ENCODE measurements around the gene ELFN2.

The ELFN2 gene

DNA sequence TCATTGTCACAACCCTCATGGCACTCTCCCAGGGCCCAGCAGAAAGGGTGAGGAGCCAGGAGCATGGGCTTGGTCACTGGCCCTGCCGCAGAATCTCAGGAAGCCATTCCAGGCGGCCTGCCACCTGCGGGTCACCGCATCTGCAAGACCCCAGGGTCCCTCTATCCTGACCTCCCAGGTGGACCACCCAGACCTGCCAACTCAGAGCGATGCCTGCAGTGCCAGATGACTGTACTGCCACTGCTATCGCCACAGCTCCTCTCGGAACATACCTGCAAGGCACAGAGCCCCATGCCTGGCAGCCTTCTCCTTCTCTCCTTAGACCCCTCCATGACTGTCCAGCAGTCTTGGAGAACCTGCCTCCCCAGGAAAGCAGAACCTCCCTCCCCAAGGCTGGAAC is 26.4 kb upstream of the ELFN2 start:
- DNase-seq: no peak

DNA sequence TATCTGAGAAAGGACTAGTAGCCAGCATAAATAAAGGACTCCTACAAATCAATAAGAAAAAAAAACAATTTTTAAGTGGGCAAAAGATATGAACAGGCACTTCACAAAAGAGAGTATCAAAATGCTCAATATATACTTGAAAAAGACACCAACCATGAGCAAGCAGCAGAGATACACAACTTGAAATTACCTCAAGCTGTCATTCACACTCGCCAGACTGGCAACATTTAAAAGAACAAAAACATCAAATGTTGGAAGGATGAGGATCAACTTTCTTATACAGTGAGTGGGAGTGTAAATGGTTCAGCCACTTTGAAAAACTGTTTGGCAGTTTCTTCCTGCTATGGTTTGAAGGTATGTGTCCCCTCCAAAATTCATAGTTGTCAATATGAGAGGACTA is 23.9 kb upstream of the ELFN2 start:
- DNase-seq: no peak

DNA sequence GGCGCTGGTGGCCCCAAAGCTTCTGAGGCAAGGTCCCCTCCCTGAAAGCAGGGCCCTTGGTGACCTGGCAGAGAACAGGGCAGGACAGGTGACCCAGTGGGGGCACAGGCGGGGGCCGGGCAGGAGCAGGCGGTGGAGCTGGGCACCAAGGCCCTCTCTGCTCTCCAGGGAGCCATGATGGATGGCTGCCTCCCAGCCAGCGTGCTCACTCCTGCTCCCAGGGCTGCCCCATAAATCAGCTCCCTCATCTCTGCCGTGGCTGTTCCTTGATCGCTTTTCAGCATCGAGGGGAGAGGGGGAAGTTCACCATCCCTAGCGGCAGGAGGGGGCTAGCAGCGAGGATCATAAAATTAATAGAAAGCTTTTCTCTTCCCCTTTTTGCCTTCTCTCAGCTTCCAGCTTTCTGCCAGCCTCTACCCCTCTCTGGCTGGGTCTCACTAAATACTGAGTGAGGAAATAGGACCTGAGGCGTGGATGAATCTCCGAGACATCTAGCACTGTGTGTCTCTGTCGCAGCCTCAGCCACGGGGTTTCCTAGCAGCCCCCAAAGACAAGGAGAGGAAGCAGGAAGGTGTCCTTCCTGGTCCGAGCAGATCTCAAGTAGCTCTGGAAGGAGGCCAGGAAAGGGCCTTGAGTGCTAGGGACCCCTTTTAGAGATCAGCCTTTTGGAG is 22.2 kb upstream of the ELFN2 start:
- no peak for DNase-seq

DNA sequence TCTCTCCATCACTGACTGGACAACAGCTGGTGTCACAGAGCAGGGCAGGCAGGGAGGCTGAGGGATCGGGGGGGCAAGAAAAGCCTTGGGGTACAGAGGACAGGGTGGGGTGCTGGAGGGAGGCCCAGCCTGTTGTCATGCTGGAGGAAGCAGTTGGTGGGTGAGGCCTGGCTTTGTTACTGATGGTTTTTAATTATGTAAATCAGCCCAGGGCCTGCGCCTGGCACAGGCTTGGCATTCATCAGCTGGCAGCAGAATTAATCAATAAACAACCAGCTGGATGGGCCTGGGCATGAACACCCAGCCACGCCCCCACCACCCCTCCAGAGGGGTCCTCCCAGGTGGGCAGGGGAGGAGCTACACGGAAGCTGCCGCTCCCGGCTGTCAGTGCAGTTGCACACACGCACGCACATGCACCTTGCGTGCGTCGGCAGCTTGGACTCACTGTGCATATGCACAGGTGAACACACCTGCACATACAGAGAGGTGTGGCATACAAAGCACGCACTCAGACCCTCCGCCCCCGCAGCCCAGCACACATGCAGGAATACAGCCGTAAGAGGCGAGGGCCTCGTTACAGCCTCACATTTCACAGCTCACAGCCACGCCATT is 21.3 kb upstream of the ELFN2 start:
- DNase-seq: no peak

DNA sequence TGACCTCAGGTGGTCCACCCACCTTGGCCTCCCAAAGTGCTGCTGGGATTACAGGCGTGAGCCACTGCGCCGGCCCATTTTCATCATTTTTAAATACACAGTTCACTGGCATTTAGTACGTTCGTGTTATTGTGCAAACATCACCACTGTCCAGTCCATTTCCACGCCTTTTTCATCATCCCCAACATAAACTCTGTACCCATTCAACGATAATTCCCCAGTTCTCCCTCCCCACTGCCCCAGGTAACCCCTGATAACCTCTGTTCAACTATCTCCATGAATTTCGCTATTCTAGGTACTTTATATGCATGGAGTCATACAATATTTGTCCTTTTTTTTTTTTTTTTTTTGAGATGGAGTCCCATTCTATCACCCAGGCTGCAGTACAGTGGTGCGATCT is 18.2 kb upstream of the ELFN2 start:
- DNase-seq: no peak

DNA sequence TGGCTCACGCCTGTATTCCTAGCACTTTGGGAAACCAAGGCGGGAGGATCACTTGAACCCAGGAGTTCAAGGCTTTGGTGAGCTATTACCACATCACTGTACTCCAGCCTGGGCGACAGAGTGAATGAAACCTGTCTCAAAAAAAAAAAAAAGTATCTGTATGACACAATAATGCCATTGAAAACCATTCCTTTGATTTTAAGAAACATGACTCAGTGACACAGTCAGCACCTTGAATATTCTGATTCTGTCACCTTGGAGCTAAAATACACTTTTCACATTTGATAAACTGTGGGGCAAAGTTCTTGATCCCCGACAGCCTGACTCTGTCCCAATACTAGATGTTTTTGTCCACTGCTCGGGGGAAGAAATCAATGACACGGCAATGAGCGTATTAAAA is 16.7 kb upstream of the ELFN2 start:
- DNase-seq: no peak

DNA sequence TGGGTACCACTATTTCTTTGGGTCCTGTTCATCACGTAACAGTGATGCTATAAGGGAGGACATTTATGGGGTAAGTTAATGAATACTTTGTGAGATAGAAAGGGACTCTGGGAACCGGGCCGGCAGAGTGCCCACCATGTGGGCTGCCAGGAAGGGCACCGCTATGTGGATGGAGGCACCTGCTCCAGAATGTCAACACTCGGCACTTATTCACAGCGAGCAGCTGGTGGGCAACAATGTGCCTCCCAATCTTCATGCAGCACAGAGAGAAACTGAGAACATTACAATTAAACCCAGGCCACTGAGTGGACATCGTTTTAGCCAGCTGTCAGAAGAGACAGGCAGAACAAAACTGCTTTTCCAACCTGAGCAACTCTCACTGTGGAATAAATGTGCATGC is 15.8 kb upstream of the ELFN2 start:
- no peak for DNase-seq

DNA sequence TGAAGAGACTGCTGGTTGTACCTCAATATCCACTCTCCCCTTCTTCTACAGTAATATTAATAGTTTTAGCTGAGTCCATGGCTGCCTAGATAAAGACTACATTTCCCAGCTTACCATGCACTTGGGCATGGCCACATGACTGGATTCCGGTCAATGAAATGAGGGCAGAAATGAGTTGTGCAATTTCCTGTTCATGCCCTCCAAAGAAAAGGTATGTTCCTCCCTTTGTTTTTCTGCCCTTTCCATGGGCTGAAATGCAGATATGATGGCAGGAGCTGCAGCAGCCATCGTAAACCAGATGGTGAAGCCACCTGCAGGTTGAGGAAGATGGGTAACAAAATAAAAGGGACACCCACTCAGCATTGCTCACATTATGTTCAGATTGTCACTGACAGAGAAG is 15.3 kb upstream of the ELFN2 start:
- no peak for DNase-seq

DNA sequence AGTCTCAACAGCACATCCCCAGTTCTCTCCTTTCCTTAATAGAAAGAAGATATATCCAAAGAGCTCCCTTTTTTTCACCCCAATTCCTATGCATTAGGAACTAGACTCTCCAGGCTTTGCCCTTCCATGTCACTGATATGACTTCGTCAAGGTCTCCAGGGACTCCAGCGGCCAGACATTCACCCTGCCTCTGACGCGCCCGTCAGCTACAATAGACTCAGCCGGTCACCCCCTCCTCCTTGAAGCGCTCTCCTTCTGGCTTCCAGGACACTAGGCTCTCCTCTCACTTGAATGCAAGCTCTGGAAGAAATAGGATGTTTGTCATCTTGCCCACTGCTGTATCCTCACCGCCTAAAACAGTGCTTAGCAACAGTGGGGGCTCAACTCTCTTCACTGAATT is 14.9 kb upstream of the ELFN2 start:
- DNase-seq: no peak

DNA sequence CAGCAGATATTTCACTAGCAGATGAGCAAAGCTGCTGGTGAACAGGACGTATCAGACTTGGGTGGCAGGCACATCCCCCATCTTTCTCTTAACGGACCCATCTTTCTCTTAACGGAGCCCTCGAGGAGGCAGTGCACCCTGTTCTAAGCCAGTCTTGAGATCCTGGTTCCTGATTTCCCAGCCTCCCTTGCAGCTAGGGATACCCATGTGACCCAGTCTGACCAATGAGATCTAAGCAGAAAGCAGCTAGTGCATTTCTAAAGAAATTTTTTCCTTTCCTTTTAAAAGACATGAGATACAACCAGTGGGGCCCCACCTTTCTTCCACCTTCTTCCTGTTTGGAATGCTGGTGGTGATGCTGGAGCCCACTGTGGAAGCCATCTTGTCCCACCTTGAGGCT is 13.6 kb upstream of the ELFN2 start:
- DNase-seq: no peak

DNA sequence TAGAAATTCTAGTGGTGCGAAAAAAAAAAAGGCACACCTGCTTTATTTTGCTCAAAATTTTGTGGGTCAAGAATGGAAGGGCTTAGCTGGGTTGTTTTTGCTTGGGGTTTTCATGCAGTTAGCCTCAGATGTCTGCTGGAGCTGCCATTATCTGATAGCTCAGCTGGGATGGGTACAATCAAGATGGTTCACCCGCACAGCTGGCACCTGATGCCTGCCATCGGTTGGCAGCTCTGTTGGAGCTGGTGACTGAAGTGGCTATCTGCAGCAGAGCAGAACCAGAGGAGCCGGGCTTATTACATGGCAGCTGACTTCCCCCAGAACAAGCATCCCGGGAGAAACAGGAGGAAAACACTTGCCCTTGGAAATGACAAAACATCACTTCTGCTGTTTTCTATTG is 12.1 kb upstream of the ELFN2 start:
- DNase-seq: no peak

DNA sequence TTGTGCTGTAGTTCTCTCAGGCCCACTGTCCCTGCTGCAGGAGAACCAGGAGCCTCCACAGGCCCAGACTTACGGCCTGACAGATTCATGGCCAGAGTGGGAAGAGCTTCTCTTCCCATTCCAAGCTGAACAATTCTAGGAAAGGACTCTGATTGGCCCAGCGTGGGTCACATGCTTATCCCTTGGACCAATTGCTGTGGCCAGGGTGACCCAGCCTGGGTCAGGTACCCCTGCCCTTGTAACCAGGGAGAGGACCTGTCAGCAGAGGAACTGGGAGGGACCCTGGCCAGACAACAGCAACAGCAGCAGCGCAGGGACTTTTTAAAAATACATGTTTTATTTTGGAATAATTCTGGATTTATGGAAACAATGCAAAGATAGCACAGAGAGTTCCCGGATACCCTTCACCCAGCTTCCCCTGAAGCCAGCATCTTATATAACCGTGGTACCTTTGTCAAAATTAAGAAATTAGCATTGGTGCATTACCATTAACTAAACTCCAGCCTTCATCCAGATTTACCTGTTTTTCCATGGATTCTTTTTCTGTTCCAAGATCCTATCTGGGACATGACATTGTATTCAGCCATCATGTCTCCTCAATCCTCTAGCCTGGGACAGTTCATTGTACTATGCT is 8.8 kb upstream of the ELFN2 start:
- no peak for DNase-seq

DNA sequence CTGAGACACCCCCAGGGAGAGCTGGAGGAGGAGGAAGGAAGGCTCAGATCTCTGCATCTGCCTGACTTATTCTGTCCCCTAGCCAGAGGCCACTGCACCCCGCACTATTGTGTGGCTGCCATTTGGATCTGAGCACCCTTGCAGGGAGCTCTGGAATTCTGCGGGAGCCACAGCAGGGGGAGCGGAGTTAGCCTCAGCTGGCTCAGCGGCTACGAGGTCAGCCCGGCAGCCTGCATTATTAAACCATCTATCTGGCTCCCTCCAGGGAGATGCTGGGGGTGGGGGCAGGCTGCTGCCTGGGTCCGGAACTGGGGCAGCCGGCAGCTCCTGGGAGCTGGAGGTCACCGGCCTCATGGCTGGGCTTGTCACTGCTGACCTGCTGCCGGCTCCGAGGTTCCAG is 6.5 kb upstream of the ELFN2 start:
- DNase-seq: no peak

DNA sequence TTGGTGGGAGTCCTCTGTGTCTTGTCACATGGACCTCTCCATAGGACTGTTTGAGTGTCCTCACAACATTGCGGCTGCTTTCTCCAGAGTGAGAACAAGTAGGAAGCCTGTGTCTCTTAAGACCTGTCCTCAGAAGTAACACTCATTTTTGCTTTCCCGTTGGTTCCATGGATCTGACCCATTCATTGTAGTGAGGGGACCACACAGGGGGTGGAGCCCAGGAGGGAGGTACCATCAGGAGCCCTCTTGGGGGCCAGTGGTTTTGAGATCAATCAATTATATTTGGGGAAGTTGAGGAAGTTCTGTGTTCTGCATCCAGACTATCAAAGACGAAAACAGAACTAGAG is 5.4 kb upstream of the ELFN2 start:
- DNase-seq: no peak

DNA sequence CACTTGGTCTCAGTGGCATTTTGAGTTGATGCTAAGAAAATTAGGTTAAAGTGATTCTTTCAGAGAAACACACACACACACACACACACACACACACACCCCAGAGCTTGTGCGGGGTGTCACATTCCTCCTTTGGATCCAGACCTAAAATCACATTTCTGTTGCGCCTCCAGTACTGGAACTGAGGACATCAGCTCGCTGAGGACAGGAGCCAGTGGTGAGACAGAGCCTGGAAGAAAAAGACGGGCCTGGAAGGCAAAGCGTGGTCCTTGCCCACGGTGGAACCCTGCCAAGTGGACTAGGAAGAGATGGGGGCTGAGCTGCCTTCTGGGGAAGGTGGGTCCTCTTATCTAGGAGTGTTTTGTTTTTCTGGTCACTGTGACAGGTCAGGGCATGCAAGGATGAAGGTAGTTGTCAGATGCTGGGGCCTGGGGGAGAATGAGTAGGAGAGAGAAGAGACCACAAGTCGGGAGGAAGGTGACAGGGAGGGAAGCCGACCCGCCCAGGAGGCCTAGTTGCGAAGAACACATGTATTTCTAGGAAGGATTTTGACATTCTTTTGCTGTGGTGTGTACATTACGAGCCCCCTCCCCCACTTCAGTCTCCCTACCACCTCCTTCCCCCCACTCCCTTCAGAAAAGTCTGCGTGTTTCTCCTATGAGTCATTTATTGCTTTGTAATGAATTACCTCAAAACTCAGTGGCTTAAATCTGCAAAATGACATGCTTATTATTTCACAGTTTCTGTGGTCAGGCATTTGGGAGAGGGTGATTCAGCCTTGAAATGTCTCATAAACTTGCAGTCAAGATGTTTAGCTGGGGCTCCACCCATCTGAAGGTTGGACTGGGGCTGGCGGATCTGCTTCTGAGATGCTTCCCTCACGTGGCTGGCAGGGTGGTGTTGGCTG is 4.8 kb upstream of the ELFN2 start:
- peak; percentile 72 for DNase-seq

DNA sequence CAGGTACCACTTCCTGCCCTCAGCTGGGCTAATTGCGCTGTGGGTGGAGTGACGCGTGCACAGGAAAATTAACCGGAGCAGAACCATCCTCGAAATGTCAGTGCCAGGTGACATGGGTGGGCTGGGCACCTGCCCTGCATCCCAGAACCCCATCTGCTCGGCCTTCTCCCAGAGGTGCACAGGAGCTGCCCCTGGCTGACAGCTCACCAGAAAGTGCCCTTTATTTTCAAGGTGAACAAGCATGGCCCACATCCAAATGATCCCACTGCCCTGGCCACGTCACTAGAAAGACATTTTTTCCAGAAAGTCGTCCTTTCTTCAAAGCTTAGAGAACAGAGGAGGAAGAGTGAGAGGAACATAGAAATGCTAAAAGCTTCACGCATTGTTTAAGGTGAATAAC is 4.1 kb upstream of the ELFN2 start:
- DNase-seq: no peak

DNA sequence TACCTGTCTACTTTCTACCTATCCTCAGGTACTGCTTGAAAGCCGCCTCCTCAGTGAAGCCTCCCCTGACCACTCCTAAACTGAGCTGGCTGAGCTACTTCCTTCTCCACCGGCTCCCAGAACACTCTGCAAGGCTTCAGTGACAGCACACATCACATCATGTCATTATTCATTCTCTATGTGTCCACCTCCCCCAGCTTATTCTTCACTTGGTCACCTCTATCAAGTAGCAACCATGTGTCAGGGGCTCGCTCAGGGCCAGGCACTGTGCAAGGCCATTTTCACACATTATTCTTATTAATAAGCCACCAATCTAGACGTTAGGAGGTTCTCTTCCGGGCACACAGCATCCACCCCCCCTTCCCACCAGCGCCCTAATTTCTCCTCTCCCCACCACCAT is 3.7 kb upstream of the ELFN2 start:
- no peak for DNase-seq

DNA sequence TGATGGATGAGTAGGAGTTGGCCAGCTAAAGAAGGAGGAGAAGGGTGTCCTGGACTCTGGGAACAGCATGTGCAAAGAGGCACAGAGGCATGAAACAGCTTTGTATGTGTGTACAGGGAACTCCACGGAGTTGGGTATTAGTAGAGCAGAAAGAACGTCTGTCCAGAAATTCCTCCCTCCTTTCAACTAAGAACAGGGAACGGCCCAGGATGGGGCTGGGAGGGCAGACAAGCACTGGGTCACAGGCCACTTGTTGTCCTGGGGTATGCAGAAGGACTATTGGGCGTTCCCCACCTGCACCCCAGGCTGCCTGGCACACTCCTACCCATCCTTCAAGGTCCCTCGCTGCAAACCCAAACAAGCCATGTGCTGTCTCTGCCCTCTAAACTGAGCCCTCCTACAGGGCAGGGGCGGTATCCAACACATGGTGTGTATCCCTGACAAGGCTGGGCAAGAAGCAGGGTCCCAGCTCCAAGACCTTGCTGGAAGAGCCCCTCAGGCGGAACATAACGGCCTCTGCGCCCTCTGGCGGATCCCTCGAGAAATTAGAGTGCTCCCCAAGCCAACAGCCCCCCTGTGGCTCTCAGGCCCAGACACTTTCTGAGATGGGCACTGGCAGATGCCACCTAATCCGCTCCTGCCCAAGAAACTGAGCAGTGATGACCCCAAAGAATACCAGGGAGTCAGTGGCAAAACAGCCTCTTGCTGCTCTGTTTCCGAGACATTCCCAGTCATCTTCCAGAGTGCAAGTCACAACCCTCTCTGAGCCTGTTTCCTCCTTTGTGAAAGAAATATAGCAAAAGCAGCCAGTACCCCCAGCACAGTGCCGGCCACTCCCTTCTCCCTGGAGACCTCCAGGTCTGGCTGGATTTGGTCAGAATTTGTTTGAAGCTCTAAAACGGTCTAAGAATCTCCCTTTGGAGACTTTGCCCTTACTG is 1.6 kb upstream of the ELFN2 start:
- peak; percentile 83 for DNase-seq

DNA sequence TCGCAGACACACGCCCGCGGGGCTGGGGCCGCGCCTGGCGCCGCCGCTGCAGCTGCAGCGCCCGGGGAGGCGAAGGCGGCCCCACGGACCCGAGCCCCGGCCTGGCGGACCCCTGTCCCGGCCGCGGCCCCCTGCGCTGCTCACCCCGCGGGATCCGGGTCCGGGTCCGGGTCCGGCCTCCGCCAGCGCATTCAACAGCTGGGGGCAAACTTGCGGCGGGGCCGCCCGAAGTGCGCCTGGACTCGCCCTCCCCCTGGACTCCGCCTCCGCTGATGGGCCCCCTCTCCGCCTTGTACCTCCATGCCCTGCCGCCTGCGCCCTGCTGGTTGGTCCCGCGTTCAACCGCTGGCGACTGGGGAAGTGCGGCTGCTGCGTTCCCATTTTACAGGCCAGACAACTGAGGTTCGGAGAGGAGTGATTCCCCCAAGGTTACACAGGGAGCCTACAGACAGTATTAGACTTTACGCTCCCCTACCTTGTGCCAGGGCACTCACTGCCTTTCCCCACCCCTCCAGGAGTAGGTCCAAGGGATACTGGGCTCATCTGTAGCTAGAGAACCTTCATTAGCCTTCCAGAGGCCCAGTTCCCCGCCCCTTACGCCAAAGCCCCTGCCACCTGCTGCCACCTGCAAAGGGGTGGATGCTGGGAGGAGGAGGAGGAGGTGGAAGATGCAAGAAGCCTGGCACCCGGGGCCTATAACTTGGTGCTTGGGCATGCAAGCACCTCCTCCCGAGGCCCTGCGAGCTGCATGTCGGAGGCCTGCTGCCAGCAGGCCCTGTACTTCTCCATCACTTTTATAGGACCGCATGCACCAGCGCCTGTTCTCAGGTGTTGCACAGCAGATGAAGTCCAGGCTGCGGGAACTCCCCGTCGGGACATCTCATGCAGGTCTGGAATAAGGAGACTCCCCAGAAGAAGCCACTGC is 694 bp upstream of the ELFN2 start:
- no peak for DNase-seq

DNA sequence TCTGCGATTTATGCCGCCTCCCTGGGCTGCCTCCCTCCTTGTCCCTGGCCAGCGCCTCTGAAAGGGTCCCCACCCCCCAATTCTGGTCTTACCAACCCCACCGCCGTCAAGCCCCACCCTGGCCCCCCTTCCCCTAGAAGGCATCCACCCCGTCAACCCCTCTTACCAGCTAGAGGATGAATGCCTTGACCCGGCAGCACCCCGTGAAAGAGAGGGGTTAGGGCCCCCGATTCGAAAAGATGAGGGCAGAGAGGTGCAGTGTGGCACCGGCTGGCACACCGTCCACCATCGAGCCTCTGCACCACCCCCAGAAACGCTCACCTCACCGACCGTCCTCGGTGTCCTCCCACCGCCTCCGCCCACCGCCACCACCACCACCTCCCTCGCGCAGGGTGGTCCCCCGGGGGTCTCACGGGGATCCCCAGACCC is 559 bp downstream of the ELFN2 start:
- no peak for DNase-seq

All from activated effector memory CD4-positive, alpha-beta T cell treated with anti-CD3 and anti-CD28 coated beads, Interleukin-2, amount 50 U/mL, for 16 hours (primary cell).